HL-60 (cell line): ENCODE measurements around the gene L3MBTL1.

Source experiments
- CTCF ChIP-seq: IDR thresholded peaks from one replicate; pipeline ENCODE4 v1.5.1; 2011; ENCODE audit warnings: low read length, control low read depth, inconsistent platforms; ENCODE audit not compliant: insufficient read depth
- GABPA ChIP-seq: IDR thresholded peaks from 2 replicates; pipeline ENCODE4 v1.6.1; 2012; ENCODE audit warnings: low read depth
- POLR2AphosphoS5 ChIP-seq: IDR thresholded peaks from 2 replicates; pipeline ENCODE4 v1.6.1; 2012; ENCODE audit warnings: low read depth
- REST ChIP-seq: IDR thresholded peaks from 2 replicates; pipeline ENCODE4 v1.6.1; 2012; ENCODE audit warnings: low read depth; ENCODE audit not compliant: insufficient replicate concordance

- TF ChIP-seq CTCF (no peak), POLR2AphosphoS5 (no peak), REST (no peak), GABPA (no peak)
These were observed 1.1 kb downstream of the L3MBTL1 start for GRCh38 chr20:43508604-43509040.
